ENCODE results near the gene EIF2S2. TPM values are rescaled to one million over a fixed set of nuclear protein-coding genes. Genes with fewer than 3 reads are reported as not detected.
A peak's percentile ranks its signal among the peaks of the same experiment; 100 is the strongest.

Gene EIF2S2
- total RNA-seq, 1 donor from 2014 or later, result 99.8 TPM

- H3K4me3 Mint-ChIP-seq, result no peak overlapping the region
- no peak overlapping the region for H3K27ac Mint-ChIP-seq
- no peak for DNase-seq (ENCODE audit: low spot score)
- peaks cover 9% of the 10 kb centered on the region for H3K36me3 Mint-ChIP-seq (ENCODE audit: low read depth)
- no peaks in the 10 kb centered on the region for H3K9me3 Mint-ChIP-seq
- intact Hi-C loops (cut with micrococcal nuclease), result no loop called here
- no peaks in the 10 kb centered on the region for H3K27me3 Mint-ChIP-seq (ENCODE audit: insufficient read depth)
- peaks cover 32% of the 10 kb centered on the region for H3K4me1 Mint-ChIP-seq (ENCODE audit: low read depth)
These were observed 49.2 kb downstream of the EIF2S2 start for GRCh38 chr20:34062570-34063482.

DNA sequence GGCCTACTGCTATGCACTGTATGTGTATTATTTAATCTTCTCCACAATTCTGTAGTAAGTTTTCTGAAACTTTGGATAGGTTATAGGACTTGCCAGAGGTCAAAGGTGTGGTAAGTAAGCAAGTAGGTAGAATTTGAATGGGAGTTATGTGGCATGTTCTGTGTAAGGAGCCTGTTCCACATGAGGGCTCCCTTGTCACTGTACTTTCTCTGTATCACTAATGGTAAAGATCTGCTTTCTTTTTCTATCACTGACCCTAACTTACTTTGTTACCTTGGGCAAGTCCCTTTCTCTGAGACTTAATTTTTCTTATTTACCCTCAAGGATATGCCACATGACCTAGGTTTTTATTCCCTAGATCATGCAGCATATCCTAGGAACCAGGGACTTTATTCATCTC, 50.3 kb downstream of the EIF2S2 start:
- peaks cover 30% of the 10 kb centered on the region for H3K4me1 Mint-ChIP-seq (ENCODE audit: low read depth)
- H3K27ac Mint-ChIP-seq, result no peak overlapping the region
- no peaks in the 10 kb centered on the region for H3K27me3 Mint-ChIP-seq (ENCODE audit: insufficient read depth)
- H3K4me3 Mint-ChIP-seq, result no peak overlapping the region
- no peaks in the 10 kb centered on the region for H3K9me3 Mint-ChIP-seq
- intact Hi-C loops (cut with micrococcal nuclease), result no loop called here
- no peak for DNase-seq (ENCODE audit: low spot score)
- peaks cover 9% of the 10 kb centered on the region for H3K36me3 Mint-ChIP-seq (ENCODE audit: low read depth)

- H3K27ac Mint-ChIP-seq, result no peak overlapping the region
These were observed 51.1 kb downstream of the EIF2S2 start for GRCh38 chr20:34060970-34061369.

DNA sequence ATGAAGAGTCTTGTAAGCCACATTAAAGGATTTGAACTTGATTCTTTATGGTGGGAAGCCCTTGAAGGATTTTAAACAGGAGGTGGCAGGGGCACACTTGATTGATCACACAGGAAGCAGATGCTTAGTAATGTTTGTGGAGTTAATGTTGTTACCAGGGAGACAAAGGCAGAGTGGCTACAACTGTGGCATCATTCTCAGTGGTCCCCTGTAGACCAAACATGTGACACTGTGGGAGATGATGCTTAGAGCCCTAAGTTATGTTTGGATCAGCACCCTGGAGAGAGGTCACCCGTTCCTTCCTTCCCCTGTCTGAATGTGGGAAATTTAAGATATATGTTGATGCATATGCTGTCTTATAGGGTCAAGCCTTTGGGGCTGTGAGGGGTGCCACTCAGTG, 53.2 kb downstream of the EIF2S2 start:
- H3K36me3 Mint-ChIP-seq (ENCODE audit: low read depth), result peaks cover 7% of the 10 kb centered on the region
- H3K4me3 Mint-ChIP-seq, result no peak overlapping the region
- no peak for DNase-seq (ENCODE audit: low spot score)
- H3K27me3 Mint-ChIP-seq (ENCODE audit: insufficient read depth), result no peaks in the 10 kb centered on the region
- intact Hi-C loops (cut with micrococcal nuclease), result no loop called here
- H3K27ac Mint-ChIP-seq, result peak overlapping the region; percentile 8
- H3K4me1 Mint-ChIP-seq (ENCODE audit: low read depth), result peaks cover 47% of the 10 kb centered on the region
- no peaks in the 10 kb centered on the region for H3K9me3 Mint-ChIP-seq

More at GRCh38 chr20:34060970-34061369, 51.1 kb downstream of the EIF2S2 start:
- H3K4me3 Mint-ChIP-seq, result no peak overlapping the region
- peaks cover 34% of the 10 kb centered on the region for H3K4me1 Mint-ChIP-seq (ENCODE audit: low read depth)
- no peaks in the 10 kb centered on the region for H3K9me3 Mint-ChIP-seq
- intact Hi-C loops (cut with micrococcal nuclease), result no loop called here
- DNase-seq (ENCODE audit: low spot score), result no peak
- H3K27me3 Mint-ChIP-seq (ENCODE audit: insufficient read depth), result no peaks in the 10 kb centered on the region
- peaks cover 9% of the 10 kb centered on the region for H3K36me3 Mint-ChIP-seq (ENCODE audit: low read depth)

GRCh38 chr20:34055290-34055689, 56.8 kb downstream of the EIF2S2 start:
- Mint-ChIP-seq H3K27me3 (ENCODE audit: insufficient read depth) (no peaks in the 10 kb centered on the region), H3K27ac (no peak overlapping the region), H3K9me3 (no peaks in the 10 kb centered on the region), H3K4me3 (no peak overlapping the region), H3K4me1 (ENCODE audit: low read depth) (peaks cover 31% of the 10 kb centered on the region), H3K36me3 (ENCODE audit: low read depth) (peaks cover 7% of the 10 kb centered on the region)
- intact Hi-C loops (cut with micrococcal nuclease), result no loop called here
- DNase-seq (ENCODE audit: low spot score), result no peak

DNA sequence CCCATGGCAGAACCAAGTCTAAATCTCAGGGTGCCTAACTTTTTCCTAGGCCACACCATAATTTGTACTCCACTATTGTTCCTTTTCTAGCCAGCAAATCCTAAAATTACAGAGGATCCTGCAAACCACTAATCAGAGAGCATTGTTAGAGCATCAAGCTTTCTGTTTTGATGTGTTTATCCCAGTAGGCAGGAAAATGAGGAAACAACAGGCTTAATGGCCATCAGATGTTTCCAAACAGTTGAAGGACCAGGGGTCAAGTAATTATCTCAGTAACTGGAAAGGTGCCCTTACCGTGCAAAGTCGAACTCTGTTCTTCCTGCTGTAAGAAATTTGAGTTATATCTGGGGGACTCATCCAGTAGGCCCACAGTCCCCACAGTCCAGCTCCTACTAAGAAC, 59.6 kb downstream of the EIF2S2 start:
- no peaks in the 10 kb centered on the region for H3K36me3 Mint-ChIP-seq (ENCODE audit: low read depth)
- no peaks in the 10 kb centered on the region for H3K9me3 Mint-ChIP-seq
- no peak overlapping the region for H3K27ac Mint-ChIP-seq
- H3K4me1 Mint-ChIP-seq (ENCODE audit: low read depth), result peaks cover 31% of the 10 kb centered on the region
- H3K4me3 Mint-ChIP-seq, result no peak overlapping the region
- DNase-seq (ENCODE audit: low spot score), result no peak
- no peaks in the 10 kb centered on the region for H3K27me3 Mint-ChIP-seq (ENCODE audit: insufficient read depth)
- intact Hi-C loops (cut with micrococcal nuclease), result no loop called here

GRCh38 chr20:34049897-34050695, 61.9 kb downstream of the EIF2S2 start:
- no peaks in the 10 kb centered on the region for H3K27me3 Mint-ChIP-seq (ENCODE audit: insufficient read depth)
- H3K4me3 Mint-ChIP-seq, result no peak overlapping the region
- H3K27ac Mint-ChIP-seq, result no peak overlapping the region
- H3K9me3 Mint-ChIP-seq, result no peaks in the 10 kb centered on the region
- H3K36me3 Mint-ChIP-seq (ENCODE audit: low read depth), result no peaks in the 10 kb centered on the region
- intact Hi-C loops (cut with micrococcal nuclease), result no loop called here
- DNase-seq (ENCODE audit: low spot score), result no peak
- peaks cover 20% of the 10 kb centered on the region for H3K4me1 Mint-ChIP-seq (ENCODE audit: low read depth)

DNA sequence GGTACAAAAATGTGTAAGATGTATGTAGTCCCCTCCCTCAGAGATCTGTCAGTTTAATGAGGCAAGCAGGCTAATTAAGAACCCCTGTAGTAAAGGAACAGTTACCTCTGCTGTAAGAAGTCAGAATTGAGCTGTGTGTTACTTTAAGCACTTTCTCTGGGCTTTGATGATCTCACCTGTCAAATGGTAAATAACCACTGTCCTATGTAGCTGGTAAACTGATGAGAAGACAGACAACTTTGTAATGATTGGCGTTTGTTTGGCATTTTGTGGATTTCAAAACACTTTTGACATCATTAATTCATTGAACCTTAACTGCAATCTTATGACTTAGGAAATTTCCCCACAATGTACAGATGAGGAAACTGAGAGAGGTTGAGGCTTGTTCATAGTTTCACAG, 62.7 kb downstream of the EIF2S2 start:
- H3K27ac Mint-ChIP-seq, result no peak overlapping the region
- intact Hi-C loops (cut with micrococcal nuclease), result no loop called here
- no peak for DNase-seq (ENCODE audit: low spot score)
- no peaks in the 10 kb centered on the region for H3K27me3 Mint-ChIP-seq (ENCODE audit: insufficient read depth)
- no peaks in the 10 kb centered on the region for H3K9me3 Mint-ChIP-seq
- H3K4me1 Mint-ChIP-seq (ENCODE audit: low read depth), result peaks cover 14% of the 10 kb centered on the region
- H3K4me3 Mint-ChIP-seq, result no peak overlapping the region
- no peaks in the 10 kb centered on the region for H3K36me3 Mint-ChIP-seq (ENCODE audit: low read depth)

DNA sequence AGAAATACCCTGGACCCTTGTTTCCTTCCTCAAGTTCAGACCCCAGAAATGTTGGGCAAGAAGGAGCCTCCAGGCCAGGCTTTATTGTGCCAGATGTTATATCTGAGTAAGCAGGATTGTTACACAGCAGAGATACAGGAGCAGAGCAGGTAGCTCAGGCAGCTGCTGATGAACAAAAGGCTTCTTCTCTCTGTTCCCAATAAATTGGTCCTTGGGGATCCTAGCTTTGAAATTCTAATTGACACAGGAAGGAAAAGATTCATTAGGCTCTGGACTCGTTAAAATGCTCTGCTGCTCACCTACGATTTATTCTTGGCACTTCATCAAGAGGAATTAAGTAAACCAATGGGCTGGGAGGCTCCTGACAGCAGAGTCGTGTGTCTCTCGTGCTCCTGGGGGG, 64.1 kb downstream of the EIF2S2 start:
- H3K9me3 Mint-ChIP-seq, result no peaks in the 10 kb centered on the region
- no peaks in the 10 kb centered on the region for H3K36me3 Mint-ChIP-seq (ENCODE audit: low read depth)
- no peaks in the 10 kb centered on the region for H3K27me3 Mint-ChIP-seq (ENCODE audit: insufficient read depth)
- H3K27ac Mint-ChIP-seq, result no peak overlapping the region
- no peak for DNase-seq (ENCODE audit: low spot score)
- H3K4me3 Mint-ChIP-seq, result no peak overlapping the region
- intact Hi-C loops (cut with micrococcal nuclease), result no loop called here
- peaks cover 22% of the 10 kb centered on the region for H3K4me1 Mint-ChIP-seq (ENCODE audit: low read depth)

GRCh38 chr20:34047010-34047687, 64.9 kb downstream of the EIF2S2 start:
- Mint-ChIP-seq H3K9me3 (no peaks in the 10 kb centered on the region), H3K27ac (no peak overlapping the region), H3K27me3 (ENCODE audit: insufficient read depth) (no peaks in the 10 kb centered on the region), H3K4me1 (ENCODE audit: low read depth) (peaks cover 22% of the 10 kb centered on the region), H3K4me3 (no peak overlapping the region), H3K36me3 (ENCODE audit: low read depth) (no peaks in the 10 kb centered on the region)
- intact Hi-C loops (cut with micrococcal nuclease), result no loop called here
- no peak for DNase-seq (ENCODE audit: low spot score)

GRCh38 chr20:34045930-34046725, 65.9 kb downstream of the EIF2S2 start:
- Mint-ChIP-seq H3K4me3 (no peak overlapping the region), H3K36me3 (ENCODE audit: low read depth) (no peaks in the 10 kb centered on the region), H3K4me1 (ENCODE audit: low read depth) (peaks cover 22% of the 10 kb centered on the region), H3K27me3 (ENCODE audit: insufficient read depth) (no peaks in the 10 kb centered on the region), H3K27ac (no peak overlapping the region), H3K9me3 (no peaks in the 10 kb centered on the region)
- no peak for DNase-seq (ENCODE audit: low spot score)
- intact Hi-C loops (cut with micrococcal nuclease), result no loop called here

GRCh38 chr20:34045294-34045693, 66.7 kb downstream of the EIF2S2 start:
- no peak overlapping the region for H3K4me3 Mint-ChIP-seq
- no peak for DNase-seq (ENCODE audit: low spot score)
- no peak overlapping the region for H3K27ac Mint-ChIP-seq
- H3K27me3 Mint-ChIP-seq (ENCODE audit: insufficient read depth), result no peaks in the 10 kb centered on the region
- H3K9me3 Mint-ChIP-seq, result no peaks in the 10 kb centered on the region
- H3K36me3 Mint-ChIP-seq (ENCODE audit: low read depth), result peaks cover 1% of the 10 kb centered on the region
- intact Hi-C loops (cut with micrococcal nuclease), result no loop called here
- H3K4me1 Mint-ChIP-seq (ENCODE audit: low read depth), result peaks cover 22% of the 10 kb centered on the region
